Adipocyte (in vitro differentiated cells): ENCODE data around the gene CMTR1.
"Not testable (repeated sequence)": the region's sequence is repeated elsewhere in the genome, so short reads cannot be mapped to it uniquely, and the experiment has no call there.

Source experiments
- DNase-seq: peaks from one replicate; pipeline ENCODE4 v3.0.0-alpha.2; 2015; ENCODE audit warnings: low read depth
- H3K27me3 ChIP-seq: replicated peaks from 2 replicates; pipeline ENCODE4 v1.7.0; 2013; ENCODE audit warnings: mild to moderate bottlenecking, low read length, moderate library complexity; ENCODE audit not compliant: control insufficient read depth, insufficient read depth
- H3K36me3 ChIP-seq: 2 replicates; pipeline ENCODE4 v1.7.0; 2013; ENCODE audit warnings: low read length, mild to moderate bottlenecking, moderate library complexity; ENCODE audit not compliant: control insufficient read depth, insufficient read depth, severe bottlenecking
- H3K4me1 ChIP-seq: 2 replicates; pipeline ENCODE4 v1.7.0; 2013; ENCODE audit warnings: mild to moderate bottlenecking, low read length, moderate library complexity; ENCODE audit not compliant: control insufficient read depth, insufficient read depth
- H3K4me3 ChIP-seq: 2 replicates; pipeline ENCODE4 v1.7.0; 2013; ENCODE audit warnings: mild to moderate bottlenecking, low read length, moderate library complexity
- H3K9ac ChIP-seq: 2 replicates; pipeline ENCODE4 v1.7.0; 2013; ENCODE audit warnings: mild to moderate bottlenecking, low read length, moderate library complexity
- H3K9me3 ChIP-seq: 2 replicates; pipeline ENCODE4 v1.7.0; 2013; ENCODE audit warnings: mild to moderate bottlenecking, low read length, moderate library complexity; ENCODE audit not compliant: control insufficient read depth

Gene CMTR1

DNA sequence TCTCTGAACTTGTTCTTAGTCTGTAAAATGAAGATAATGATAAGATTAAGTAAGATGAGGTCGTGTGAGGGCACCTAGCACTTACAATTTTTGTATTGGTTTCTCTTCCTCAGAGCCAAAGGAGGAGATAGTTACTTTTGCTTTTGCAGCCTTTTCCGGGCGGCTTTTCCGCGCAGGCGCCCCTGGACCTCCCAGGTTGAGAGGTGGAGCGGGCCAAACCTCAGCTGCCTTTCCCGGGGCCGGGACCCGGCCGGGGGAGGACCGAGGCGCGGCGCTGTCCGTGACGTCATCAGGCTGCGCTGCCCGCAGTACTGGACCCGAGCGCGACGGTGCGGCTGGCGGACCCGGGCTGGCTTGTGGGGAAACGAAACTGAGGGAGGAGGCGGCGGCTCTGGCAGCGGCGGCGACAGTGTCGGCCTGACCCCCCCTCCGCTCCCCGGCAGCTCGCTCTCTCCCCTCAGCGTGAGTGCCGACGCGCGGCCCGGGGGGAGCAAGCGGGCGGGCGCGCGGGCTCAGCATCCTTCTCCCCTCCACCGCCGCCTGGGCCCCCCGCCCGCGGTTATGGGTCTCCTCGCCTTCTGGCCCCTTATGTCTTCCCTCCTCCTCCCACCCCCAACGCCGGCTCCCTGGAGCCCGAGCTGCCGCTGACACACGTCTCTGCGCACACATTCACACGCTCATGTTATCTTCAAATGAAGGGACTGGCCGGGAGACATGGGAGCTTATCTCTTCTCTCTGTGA lies at the start of gene CMTR1:
TSS of gene CMTR1 (plus strand) at position 306 of the 741 bp plus-strand sequence. CDS start 2,409 bp downstream, outside the sequence.
- Histone ChIP-seq H3K9me3 (no peaks in the 10 kb centered on the region), H3K27me3 (no peaks in the 10 kb centered on the region)
- peak; percentile 96 for DNase-seq

DNA sequence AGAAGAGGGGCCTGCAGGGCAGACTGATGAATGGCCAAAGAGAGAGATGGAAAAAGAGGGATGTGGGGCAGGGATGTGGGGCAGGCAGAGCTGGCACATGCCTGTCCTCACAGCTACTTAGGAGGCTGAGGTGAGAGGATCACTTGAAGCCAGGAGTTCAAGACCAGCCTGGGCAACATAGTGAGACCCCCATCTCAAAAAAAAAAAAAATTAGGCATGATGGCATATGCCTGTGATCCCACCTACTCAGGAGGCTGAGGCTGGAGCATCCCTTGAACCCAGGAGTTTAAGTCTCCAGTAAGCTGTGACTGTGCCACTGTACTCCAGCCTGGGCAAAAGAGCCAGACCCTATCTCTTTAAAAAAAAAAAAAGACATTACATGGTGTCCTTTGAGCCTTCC lies 44.4 kb upstream of the CMTR1 start:
- H3K36me3 ChIP-seq: peaks cover 51% of the 10 kb centered on the region
- no peak for DNase-seq

More for the DNA sequence above, at the start of gene CMTR1:
- peaks cover 16% of the 10 kb centered on the region for H3K36me3 ChIP-seq
- H3K4me1 ChIP-seq: peaks cover 22% of the 10 kb centered on the region
- peak within 1 kb of the TSS; percentile 92 for H3K4me3 ChIP-seq
- H3K9ac ChIP-seq: peak within 1 kb of the TSS; percentile 90

GRCh38 chr6:37389857-37390256 lies 43.2 kb upstream of the CMTR1 start:
- no peaks in the 10 kb centered on the region for H3K9me3 ChIP-seq
- no peak overlapping the region for H3K9ac ChIP-seq
- no peak for DNase-seq
- H3K27me3 ChIP-seq: no peaks in the 10 kb centered on the region
- H3K4me1 ChIP-seq: no peaks in the 10 kb centered on the region
- peaks cover 51% of the 10 kb centered on the region for H3K36me3 ChIP-seq
- H3K4me3 ChIP-seq: no peak overlapping the region

More for the DNA sequence above, 44.4 kb upstream of the CMTR1 start:
- Histone ChIP-seq H3K9me3 (no peaks in the 10 kb centered on the region), H3K9ac (no peak overlapping the region), H3K27me3 (no peaks in the 10 kb centered on the region), H3K4me3 (no peak overlapping the region), H3K4me1 (no peaks in the 10 kb centered on the region)

DNA sequence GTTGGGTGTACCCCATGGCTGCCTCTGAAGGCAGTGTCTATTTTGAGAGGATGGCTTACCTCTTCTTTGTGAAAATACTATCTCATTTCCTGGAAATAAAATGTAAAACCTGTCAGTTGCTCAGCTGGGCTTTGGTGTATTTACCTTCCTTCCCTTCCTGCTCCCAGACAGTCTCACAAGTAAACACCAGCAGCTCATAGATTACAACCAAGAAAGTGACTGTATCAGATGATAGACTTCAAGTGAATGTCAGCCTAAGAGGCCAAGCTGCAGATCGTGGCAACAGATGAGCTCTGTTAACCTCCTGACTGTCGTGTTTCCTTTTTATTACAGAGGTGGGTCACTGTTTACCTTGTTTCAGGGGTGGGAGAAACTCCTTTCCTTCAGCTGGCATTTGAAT lies 41.9 kb upstream of the CMTR1 start:
- no peaks in the 10 kb centered on the region for H3K4me1 ChIP-seq
- H3K9me3 ChIP-seq: no peaks in the 10 kb centered on the region
- no peaks in the 10 kb centered on the region for H3K27me3 ChIP-seq
- no peak overlapping the region for H3K9ac ChIP-seq
- DNase-seq: no peak
- H3K4me3 ChIP-seq: no peak overlapping the region
- peaks cover 51% of the 10 kb centered on the region for H3K36me3 ChIP-seq

DNA sequence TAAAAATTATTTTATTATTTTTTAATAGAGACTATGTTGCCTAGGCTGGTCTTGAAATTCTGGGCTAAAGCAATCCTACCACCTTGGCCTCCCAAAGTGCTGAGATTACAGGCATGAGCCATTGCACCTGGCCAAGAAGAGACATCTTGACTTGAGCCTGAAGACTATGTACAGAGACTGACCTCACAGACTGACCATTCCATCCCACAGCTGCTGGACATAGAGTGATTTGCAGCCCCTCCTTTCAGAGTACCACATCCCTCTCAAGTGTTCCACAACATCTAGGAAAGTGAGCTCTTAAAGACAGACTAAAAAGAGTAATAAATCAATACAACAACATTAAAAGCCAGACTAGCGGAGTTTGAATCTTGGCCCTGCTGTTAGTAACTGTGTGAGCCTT lies 40.2 kb upstream of the CMTR1 start:
- Histone ChIP-seq H3K4me3 (no peak overlapping the region), H3K36me3 (peaks cover 36% of the 10 kb centered on the region), H3K9me3 (no peaks in the 10 kb centered on the region), H3K4me1 (no peaks in the 10 kb centered on the region), H3K27me3 (no peaks in the 10 kb centered on the region), H3K9ac (no peak overlapping the region)
- DNase-seq: no peak

DNA sequence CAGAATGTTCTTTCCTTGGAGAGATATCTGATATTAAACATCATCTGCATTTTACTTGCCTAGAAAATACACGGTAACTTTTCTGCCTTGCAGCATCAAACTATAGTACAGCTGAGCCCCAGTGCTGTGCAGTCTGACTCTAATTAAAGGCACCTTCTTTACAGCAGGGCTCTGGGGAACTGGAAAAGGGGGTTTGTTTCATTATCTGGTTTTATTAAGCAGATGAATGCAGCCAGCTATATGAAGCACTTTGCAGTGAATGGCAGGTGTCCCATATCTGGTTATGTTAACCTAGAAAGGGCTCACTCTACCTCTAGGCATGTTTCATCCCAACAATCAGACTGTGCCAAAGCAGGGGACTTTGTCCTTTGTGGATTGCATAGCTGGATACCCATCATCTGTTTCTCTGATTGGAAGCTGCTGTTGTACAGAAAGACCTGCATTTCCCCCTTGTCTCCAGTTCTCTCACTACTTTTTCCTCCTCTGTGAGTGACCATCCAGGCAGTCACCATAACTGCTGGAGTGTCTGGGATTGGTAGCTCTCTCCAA lies 39.6 kb upstream of the CMTR1 start:
- H3K4me1 ChIP-seq: no peaks in the 10 kb centered on the region
- no peak for DNase-seq
- no peaks in the 10 kb centered on the region for H3K27me3 ChIP-seq
- no peak overlapping the region for H3K9ac ChIP-seq
- peaks cover 34% of the 10 kb centered on the region for H3K36me3 ChIP-seq
- no peak overlapping the region for H3K4me3 ChIP-seq
- no peaks in the 10 kb centered on the region for H3K9me3 ChIP-seq

GRCh38 chr6:37396571-37397180 lies 36.3 kb upstream of the CMTR1 start:
- no peak overlapping the region for H3K9ac ChIP-seq
- H3K4me3 ChIP-seq: no peak overlapping the region
- no peaks in the 10 kb centered on the region for H3K4me1 ChIP-seq
- H3K9me3 ChIP-seq: no peaks in the 10 kb centered on the region
- H3K27me3 ChIP-seq: no peaks in the 10 kb centered on the region
- peaks cover 8% of the 10 kb centered on the region for H3K36me3 ChIP-seq
- peak; percentile 39 for DNase-seq

GRCh38 chr6:37399131-37399530 lies 33.9 kb upstream of the CMTR1 start:
- no peak for DNase-seq
- no peaks in the 10 kb centered on the region for H3K27me3 ChIP-seq
- no peak overlapping the region for H3K9ac ChIP-seq
- H3K36me3 ChIP-seq: no peaks in the 10 kb centered on the region
- H3K4me1 ChIP-seq: no peaks in the 10 kb centered on the region
- H3K4me3 ChIP-seq: no peak overlapping the region
- no peaks in the 10 kb centered on the region for H3K9me3 ChIP-seq

DNA sequence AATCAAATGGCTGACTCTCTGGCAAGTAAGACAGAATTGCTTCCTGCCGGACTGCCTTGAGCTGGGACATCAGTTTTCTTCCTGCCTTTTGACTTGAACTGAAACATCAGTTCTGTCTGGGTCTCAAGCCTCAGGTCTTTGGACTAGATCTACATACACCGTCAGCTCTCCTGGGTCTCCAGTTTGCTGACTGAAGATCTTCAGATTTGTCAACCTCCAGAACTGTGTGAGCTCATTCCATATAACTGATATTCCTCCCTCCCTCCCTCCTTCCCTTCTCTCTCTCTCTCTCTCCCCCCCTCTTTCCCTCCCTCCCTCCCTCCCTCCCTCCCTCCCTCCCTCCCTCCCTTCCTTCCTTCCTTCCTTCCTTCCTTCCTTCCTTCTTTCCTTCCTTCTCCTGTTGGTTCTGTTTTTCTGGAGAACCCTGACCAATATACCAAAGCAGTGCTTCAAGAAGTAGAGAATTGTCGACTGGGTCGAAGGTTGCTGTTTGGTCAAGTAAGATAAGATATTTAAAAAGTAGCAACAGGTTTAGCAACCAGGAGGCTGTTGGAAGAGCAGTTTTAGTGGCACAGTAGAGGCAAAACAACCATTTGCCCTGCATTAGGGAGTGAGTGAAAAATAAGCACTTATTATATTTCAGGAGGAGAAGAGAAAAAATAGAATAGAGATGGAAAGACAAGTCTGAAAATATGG lies 33.1 kb upstream of the CMTR1 start:
- Histone ChIP-seq H3K4me3 (no peak overlapping the region), H3K36me3 (no peaks in the 10 kb centered on the region), H3K4me1 (no peaks in the 10 kb centered on the region), H3K9me3 (no peaks in the 10 kb centered on the region), H3K9ac (no peak overlapping the region), H3K27me3 (no peaks in the 10 kb centered on the region)
- no peak for DNase-seq

GRCh38 chr6:37401658-37402057 lies 31.4 kb upstream of the CMTR1 start:
- not testable (repeated sequence) for DNase-seq

GRCh38 chr6:37406726-37407341 lies 26.2 kb upstream of the CMTR1 start:
- Histone ChIP-seq H3K4me1 (no peaks in the 10 kb centered on the region), H3K36me3 (no peaks in the 10 kb centered on the region), H3K4me3 (no peak overlapping the region), H3K27me3 (no peaks in the 10 kb centered on the region), H3K9ac (no peak overlapping the region), H3K9me3 (no peaks in the 10 kb centered on the region)
- DNase-seq: no peak

More at GRCh38 chr6:37401658-37402057, 31.4 kb upstream of the CMTR1 start:
- not testable (repeated sequence) for H3K4me3 ChIP-seq, H3K9ac ChIP-seq, H3K36me3 ChIP-seq, H3K4me1 ChIP-seq, H3K9me3 ChIP-seq, H3K27me3 ChIP-seq
